Measurements from ENCODE around the gene VPS13A.

DNA sequence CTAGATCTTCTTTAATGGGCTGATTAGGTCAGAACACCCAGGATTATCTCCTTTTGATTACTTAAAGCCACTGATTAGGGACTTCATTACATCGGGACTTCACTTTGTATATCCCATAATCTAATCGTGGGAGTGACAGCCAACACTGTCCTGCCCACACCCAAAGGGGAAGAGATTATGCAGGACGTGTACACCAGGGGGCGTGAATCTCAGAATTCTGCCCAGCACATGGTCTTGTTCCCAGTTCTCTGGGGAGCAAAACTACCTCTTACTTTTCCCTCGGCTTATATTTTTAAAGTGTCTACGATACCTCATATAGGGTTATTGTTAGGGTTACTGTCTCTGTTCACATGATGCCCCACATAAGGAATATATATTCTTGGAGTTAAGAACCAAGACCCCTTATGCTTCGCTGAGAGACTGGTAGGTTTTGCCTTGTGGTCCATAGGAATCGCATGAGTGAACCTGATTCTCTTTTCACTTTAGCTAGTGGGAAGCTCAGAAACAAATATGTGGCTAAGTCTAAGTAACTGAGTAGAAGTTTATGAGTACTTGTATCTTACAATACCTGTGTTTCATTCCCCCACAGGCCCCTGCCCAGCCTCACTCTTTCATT is 278.1 kb downstream of the VPS13A start:
- no peak for TF ChIP-seq EP300 (IDR thresholded peaks at IDR 0.05)
- TF ChIP-seq, protein P1, sequence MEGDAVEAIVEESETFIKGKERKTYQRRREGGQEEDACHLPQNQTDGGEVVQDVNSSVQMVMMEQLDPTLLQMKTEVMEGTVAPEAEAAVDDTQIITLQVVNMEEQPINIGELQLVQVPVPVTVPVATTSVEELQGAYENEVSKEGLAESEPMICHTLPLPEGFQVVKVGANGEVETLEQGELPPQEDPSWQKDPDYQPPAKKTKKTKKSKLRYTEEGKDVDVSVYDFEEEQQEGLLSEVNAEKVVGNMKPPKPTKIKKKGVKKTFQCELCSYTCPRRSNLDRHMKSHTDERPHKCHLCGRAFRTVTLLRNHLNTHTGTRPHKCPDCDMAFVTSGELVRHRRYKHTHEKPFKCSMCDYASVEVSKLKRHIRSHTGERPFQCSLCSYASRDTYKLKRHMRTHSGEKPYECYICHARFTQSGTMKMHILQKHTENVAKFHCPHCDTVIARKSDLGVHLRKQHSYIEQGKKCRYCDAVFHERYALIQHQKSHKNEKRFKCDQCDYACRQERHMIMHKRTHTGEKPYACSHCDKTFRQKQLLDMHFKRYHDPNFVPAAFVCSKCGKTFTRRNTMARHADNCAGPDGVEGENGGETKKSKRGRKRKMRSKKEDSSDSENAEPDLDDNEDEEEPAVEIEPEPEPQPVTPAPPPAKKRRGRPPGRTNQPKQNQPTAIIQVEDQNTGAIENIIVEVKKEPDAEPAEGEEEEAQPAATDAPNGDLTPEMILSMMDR (IDR thresholded peaks at IDR 0.05): peak in 2 of 5 experiments; percentile 13 to 18

Measured in tibial nerve (tissue), 4 donors.